Tibial artery (tissue), 4 donors: ENCODE measurements around the gene NDFIP1.

Experiments used
- DNase-seq, 2 donors: peaks; one replicate each; pipeline ENCODE4 v3.0.0-alpha.2; 2019
- H3K27ac ChIP-seq, 2 donors: fragments of 200-600 bp; sonication (generic) in 1 of 2; 1 replicate in 1 of 2; 2 replicates in 1 of 2; pipeline ENCODE4 v1.5.1; 2018 to 2019; ENCODE audit warnings: mild to moderate bottlenecking in 1 of 2
- H3K27me3 ChIP-seq, 2 donors: fragments of 200-600 bp; sonication (generic) in 1 of 2; one replicate each; pipeline versions ENCODE4 v1.5.1 to v1.6.0; 2016 to 2019
- H3K36me3 ChIP-seq, 3 donors: fragments of 200-600 bp; sonication (generic) in 2 of 3; one replicate each; pipeline ENCODE4 v1.5.1; 2016 to 2019; ENCODE audit warnings: mild to moderate bottlenecking in 2 of 3
- H3K4me1 ChIP-seq, 4 donors: fragments of 200-600 bp; sonication (generic) in 2 of 4; 1 replicate in 3 of 4; 2 replicates in 1 of 4; pipeline ENCODE4 v1.5.1; 2016 to 2019
- H3K4me3 ChIP-seq, 2 donors: fragments of 200-600 bp; sonication (generic) in 1 of 2; 1 replicate in 1 of 2; 2 replicates in 1 of 2; pipeline ENCODE4 v1.5.1; 2018 to 2019; ENCODE audit warnings: mild to moderate bottlenecking in 2 of 2
- H3K9me3 ChIP-seq, 3 donors: fragments of 200-600 bp; sonication (generic) in 1 of 3; one replicate each; pipeline ENCODE4 v1.5.1; 2016 to 2019
- intact Hi-C: fragments of 100-400 bp; cut with DNase I; formaldehyde crosslinking; loops from one replicate; pipeline ENCODE4 v1.15.0; 2023; ENCODE audit warnings: low total_unique reads
- TF ChIP-seq, protein P1 (sequence below), 2 experiments: fragments of 200-600 bp in 1 of 2; fragments of 450-650 bp in 1 of 2; IDR thresholded peaks; one replicate each; pipeline ENCODE4 v1.5.1; 2017 to 2019; ENCODE audit warnings: antibody characterized with exemption in 2 of 2, mild to moderate bottlenecking in 1 of 2, moderate library complexity in 1 of 2

Gene NDFIP1

GRCh38 chr5:142108432-142109330 lies at the start of gene NDFIP1:
TSS of gene NDFIP1 (plus strand) at chr5:142108779. CDS start at chr5:142108975, 196 bp downstream.
- Histone ChIP-seq H3K27me3 (no peaks in the 10 kb centered on the region), H3K27ac (peak within 1 kb of the TSS; percentile 99), H3K9me3 (no peaks in the 10 kb centered on the region), H3K4me3 (peak within 1 kb of the TSS; percentile 87 to 89), H3K36me3 (no peaks in the 10 kb centered on the region), H3K4me1 (peaks cover 0 to 72% (median 34%) of the 10 kb centered on the region in 4 donors)
- peak; percentile 85 to 94 for DNase-seq
- intact Hi-C loops, result loop anchor here (5.0 kb wide), 1 partner anchor 46 kb away; no protein-coding TSS in a partner anchor
- TF ChIP-seq, protein P1, sequence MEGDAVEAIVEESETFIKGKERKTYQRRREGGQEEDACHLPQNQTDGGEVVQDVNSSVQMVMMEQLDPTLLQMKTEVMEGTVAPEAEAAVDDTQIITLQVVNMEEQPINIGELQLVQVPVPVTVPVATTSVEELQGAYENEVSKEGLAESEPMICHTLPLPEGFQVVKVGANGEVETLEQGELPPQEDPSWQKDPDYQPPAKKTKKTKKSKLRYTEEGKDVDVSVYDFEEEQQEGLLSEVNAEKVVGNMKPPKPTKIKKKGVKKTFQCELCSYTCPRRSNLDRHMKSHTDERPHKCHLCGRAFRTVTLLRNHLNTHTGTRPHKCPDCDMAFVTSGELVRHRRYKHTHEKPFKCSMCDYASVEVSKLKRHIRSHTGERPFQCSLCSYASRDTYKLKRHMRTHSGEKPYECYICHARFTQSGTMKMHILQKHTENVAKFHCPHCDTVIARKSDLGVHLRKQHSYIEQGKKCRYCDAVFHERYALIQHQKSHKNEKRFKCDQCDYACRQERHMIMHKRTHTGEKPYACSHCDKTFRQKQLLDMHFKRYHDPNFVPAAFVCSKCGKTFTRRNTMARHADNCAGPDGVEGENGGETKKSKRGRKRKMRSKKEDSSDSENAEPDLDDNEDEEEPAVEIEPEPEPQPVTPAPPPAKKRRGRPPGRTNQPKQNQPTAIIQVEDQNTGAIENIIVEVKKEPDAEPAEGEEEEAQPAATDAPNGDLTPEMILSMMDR (IDR thresholded peaks at IDR 0.05), result peak; percentile 20 to 47

DNA sequence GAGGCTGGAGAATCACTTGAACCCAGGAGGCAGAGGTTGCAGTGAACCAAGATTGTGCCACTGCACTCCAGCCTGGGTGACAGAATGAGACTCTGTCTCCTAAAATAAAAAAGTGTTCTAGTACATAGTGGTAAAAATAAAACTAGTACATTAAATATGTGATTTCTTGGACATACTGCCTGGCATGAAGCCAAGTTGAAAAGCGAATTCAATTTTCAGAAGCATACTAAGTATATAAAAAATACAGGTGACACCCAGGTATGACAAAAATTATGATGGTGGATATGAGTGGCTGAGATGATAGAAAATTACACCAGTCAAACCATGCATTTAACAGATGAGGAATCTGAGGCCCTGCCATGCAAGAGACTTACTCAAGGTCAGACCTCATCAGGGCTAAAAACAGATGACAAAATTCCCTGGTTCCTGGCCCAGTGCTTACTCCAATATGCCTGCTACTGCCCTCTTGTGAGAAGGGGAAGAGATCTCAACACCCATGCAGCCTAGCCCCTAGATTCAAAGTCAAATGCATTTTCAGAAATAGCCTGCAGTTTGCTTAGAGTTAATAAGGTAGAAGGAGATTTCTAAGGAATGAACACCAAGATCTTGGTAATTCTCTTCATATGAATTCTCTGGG lies 49.2 kb upstream of the NDFIP1 start:
- peak in 1 of 2 donors; percentile 45 for DNase-seq
- no peaks in the 10 kb centered on the region for H3K36me3 ChIP-seq
- intact Hi-C loops, result no loop called here

DNA sequence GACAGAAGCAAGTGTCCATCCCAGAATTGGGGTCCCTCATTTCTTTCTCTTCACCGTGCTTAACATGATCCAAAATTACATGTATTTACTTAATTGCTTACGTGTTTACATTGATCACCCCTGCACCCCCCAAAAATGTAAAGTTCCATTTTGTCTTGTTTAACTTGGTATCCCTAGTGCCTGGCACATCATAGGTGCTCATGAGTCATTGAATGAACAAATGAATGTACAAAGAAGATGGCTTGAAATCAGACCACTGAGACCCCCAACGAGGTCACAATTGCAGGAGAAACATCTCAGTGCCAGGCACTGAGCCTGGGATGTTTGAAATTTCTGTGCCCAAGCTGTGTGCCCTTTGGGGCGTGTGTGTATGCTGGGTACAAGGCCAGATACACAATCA lies 45.2 kb upstream of the NDFIP1 start:
- DNase-seq, result no peak
- Histone ChIP-seq H3K36me3 (no peaks in the 10 kb centered on the region), H3K4me3 (peak overlapping the region in 1 of 2 donors; percentile 0), H3K27ac (peak overlapping the region; percentile 82 to 86), H3K9me3 (no peaks in the 10 kb centered on the region), H3K4me1 (peaks cover 0 to 48% (median 32%) of the 10 kb centered on the region in 4 donors), H3K27me3 (no peaks in the 10 kb centered on the region)
- TF ChIP-seq, protein P1 (IDR thresholded peaks at IDR 0.05), result no peak
- intact Hi-C loops, result loop anchor here (5.0 kb wide), 1 partner anchor 44 kb away; the partner anchor contains the start of gene NDFIP1

More for the DNA sequence above, 49.2 kb upstream of the NDFIP1 start:
- H3K9me3 ChIP-seq, result no peaks in the 10 kb centered on the region
- TF ChIP-seq, protein P1 (IDR thresholded peaks at IDR 0.05), result peak; percentile 41 to 44
- H3K4me3 ChIP-seq, result no peak overlapping the region
- no peaks in the 10 kb centered on the region for H3K27me3 ChIP-seq
- H3K4me1 ChIP-seq, result peaks cover 0 to 47% (median 19%) of the 10 kb centered on the region in 4 donors
- H3K27ac ChIP-seq, result peak overlapping the region; percentile 40 to 64

DNA sequence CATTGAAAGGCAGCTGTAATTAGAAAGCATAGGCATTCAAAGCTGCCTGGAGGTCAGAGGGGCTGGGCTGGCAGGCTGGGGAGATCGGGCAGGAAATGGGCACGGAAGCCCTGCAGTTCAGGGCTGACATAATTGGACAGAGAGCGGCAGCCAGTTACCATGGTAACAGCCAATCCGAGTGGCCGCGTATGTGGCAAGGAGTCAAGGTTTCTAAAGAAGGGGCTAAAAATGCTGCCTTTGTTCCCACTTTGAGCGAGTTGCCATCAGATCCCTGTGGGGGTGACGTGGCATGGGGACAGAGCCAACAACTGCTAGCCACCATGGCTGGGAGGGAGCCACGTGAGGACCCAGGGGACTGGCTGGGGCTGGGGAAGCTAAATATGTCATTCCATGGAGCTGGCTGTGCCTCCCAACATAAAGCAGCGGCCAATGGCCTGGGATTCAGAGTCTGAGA lies 44.7 kb upstream of the NDFIP1 start:
- no peaks in the 10 kb centered on the region for H3K27me3 ChIP-seq
- H3K27ac ChIP-seq, result peak overlapping the region; percentile 82 to 86
- peaks cover 0 to 43% (median 32%) of the 10 kb centered on the region in 4 donors for H3K4me1 ChIP-seq
- intact Hi-C loops, result loop anchor here (5.0 kb wide), 1 partner anchor 43 kb away; the partner anchor contains the start of gene NDFIP1
- no peaks in the 10 kb centered on the region for H3K36me3 ChIP-seq
- TF ChIP-seq, protein P1 (IDR thresholded peaks at IDR 0.05), result no peak
- H3K4me3 ChIP-seq, result peak overlapping the region; percentile 0 to 1
- no peaks in the 10 kb centered on the region for H3K9me3 ChIP-seq
- peak; percentile 88 to 98 for DNase-seq

- no peaks in the 10 kb centered on the region for H3K36me3 ChIP-seq
- TF ChIP-seq, protein P1 (IDR thresholded peaks at IDR 0.05), result no peak
- DNase-seq, result peak; percentile 29 to 73
- H3K4me1 ChIP-seq, result peaks cover 0 to 34% (median 31%) of the 10 kb centered on the region in 4 donors
- H3K9me3 ChIP-seq, result no peaks in the 10 kb centered on the region
- H3K4me3 ChIP-seq, result no peak overlapping the region
- intact Hi-C loops, result no loop called here
- H3K27me3 ChIP-seq, result no peaks in the 10 kb centered on the region
- peak overlapping the region; percentile 82 to 86 for H3K27ac ChIP-seq
Measured at GRCh38 chr5:142065273-142065672, 43.3 kb upstream of the NDFIP1 start.
